ENCODE measurements around the gene DDX17. TPM values are rescaled to one million over a fixed set of nuclear protein-coding genes. Genes with fewer than 3 reads are reported as not detected.

The DDX17 gene
- total RNA-seq, 1 experiment from 2014 or later = 322 TPM

GRCh38 chr22:38451404-38451803, 54.7 kb downstream of the DDX17 start:
- no peak overlapping the region for H3K4me3 Mint-ChIP-seq (ENCODE audit: unreplicated experiment)
- no peak for TF ChIP-seq CTCF (IDR thresholded peaks at IDR 0.05; ENCODE audit: unreplicated experiment)
- intact Hi-C loops (cut with micrococcal nuclease) = no loop called here
- ChIA-PET CTCF (no interaction called here), POLR2A (interaction anchor here (0.6 to 2.0 kb wide), 3 partner anchors 10 to 53 kb away, joined by 3 to 5 read pairs (median 3); no protein-coding TSS in a partner anchor)
- no TSS peak for BruUV-seq (replicated peaks)
- peaks cover 12% of the 10 kb centered on the region for H3K4me1 Mint-ChIP-seq (ENCODE audit: insufficient read depth, unreplicated experiment)
- H3K9me3 Mint-ChIP-seq (ENCODE audit: unreplicated experiment) = no peaks in the 10 kb centered on the region
- no peak for DNase-seq (ENCODE audit: unreplicated experiment)
- no peak overlapping the region for H3K27ac Mint-ChIP-seq (ENCODE audit: low read depth, unreplicated experiment)
- peaks cover 46% of the 10 kb centered on the region for H3K27me3 Mint-ChIP-seq (ENCODE audit: insufficient read depth, unreplicated experiment)
- H3K36me3 Mint-ChIP-seq (ENCODE audit: insufficient read depth, unreplicated experiment) = no peaks in the 10 kb centered on the region

GRCh38 chr22:38450234-38450797, 55.8 kb downstream of the DDX17 start:
- no peak for DNase-seq (ENCODE audit: unreplicated experiment)
- CTCF ChIA-PET = interaction anchor here (0.7 kb wide), 1 partner anchor 554 kb away, joined by 3 read pairs; no protein-coding TSS in a partner anchor
- no peaks in the 10 kb centered on the region for H3K36me3 Mint-ChIP-seq (ENCODE audit: insufficient read depth, unreplicated experiment)
- no peak overlapping the region for H3K27ac Mint-ChIP-seq (ENCODE audit: low read depth, unreplicated experiment)
- H3K4me1 Mint-ChIP-seq (ENCODE audit: insufficient read depth, unreplicated experiment) = peaks cover 12% of the 10 kb centered on the region
- intact Hi-C loops (cut with micrococcal nuclease) = no loop called here
- POLR2A ChIA-PET = interaction anchor here (0.9 to 2.0 kb wide), 2 partner anchors 9 to 51 kb away, joined by 3 to 5 read pairs; no protein-coding TSS in a partner anchor
- TF ChIP-seq CTCF (IDR thresholded peaks at IDR 0.05; ENCODE audit: unreplicated experiment) = no peak
- no TSS peak for BruUV-seq (replicated peaks)
- H3K4me3 Mint-ChIP-seq (ENCODE audit: unreplicated experiment) = no peak overlapping the region
- H3K9me3 Mint-ChIP-seq (ENCODE audit: unreplicated experiment) = no peaks in the 10 kb centered on the region
- H3K27me3 Mint-ChIP-seq (ENCODE audit: insufficient read depth, unreplicated experiment) = peaks cover 39% of the 10 kb centered on the region

- POLR2A ChIA-PET = no interaction called here
- Mint-ChIP-seq H3K36me3 (ENCODE audit: insufficient read depth, unreplicated experiment) (no peaks in the 10 kb centered on the region), H3K4me1 (ENCODE audit: insufficient read depth, unreplicated experiment) (peaks cover 12% of the 10 kb centered on the region), H3K9me3 (ENCODE audit: unreplicated experiment) (no peaks in the 10 kb centered on the region), H3K27me3 (ENCODE audit: insufficient read depth, unreplicated experiment) (peaks cover 44% of the 10 kb centered on the region), H3K27ac (ENCODE audit: low read depth, unreplicated experiment) (no peak overlapping the region), H3K4me3 (ENCODE audit: unreplicated experiment) (no peak overlapping the region)
- BruUV-seq (replicated peaks) = no TSS peak
- intact Hi-C loops (cut with micrococcal nuclease) = no loop called here
- CTCF ChIA-PET = interaction anchor here (0.7 kb wide), 1 partner anchor 553 kb away, joined by 3 read pairs; no protein-coding TSS in a partner anchor
- DNase-seq (ENCODE audit: unreplicated experiment) = no peak
- TF ChIP-seq CTCF (IDR thresholded peaks at IDR 0.05; ENCODE audit: unreplicated experiment) = no peak
Observed at GRCh38 chr22:38449776-38450175, 56.3 kb downstream of the DDX17 start.

- intact Hi-C loops (cut with micrococcal nuclease) = no loop called here
- POLR2A ChIA-PET = no interaction called here
- no TSS peak for BruUV-seq (replicated peaks)
- H3K9me3 Mint-ChIP-seq (ENCODE audit: unreplicated experiment) = no peaks in the 10 kb centered on the region
- no peak overlapping the region for H3K4me3 Mint-ChIP-seq (ENCODE audit: unreplicated experiment)
- CTCF ChIA-PET = no interaction called here
- TF ChIP-seq CTCF (IDR thresholded peaks at IDR 0.05; ENCODE audit: unreplicated experiment) = no peak
- H3K27me3 Mint-ChIP-seq (ENCODE audit: insufficient read depth, unreplicated experiment) = peaks cover 44% of the 10 kb centered on the region
- H3K36me3 Mint-ChIP-seq (ENCODE audit: insufficient read depth, unreplicated experiment) = no peaks in the 10 kb centered on the region
- peaks cover 12% of the 10 kb centered on the region for H3K4me1 Mint-ChIP-seq (ENCODE audit: insufficient read depth, unreplicated experiment)
- no peak overlapping the region for H3K27ac Mint-ChIP-seq (ENCODE audit: low read depth, unreplicated experiment)
- DNase-seq (ENCODE audit: unreplicated experiment) = no peak
Observed at GRCh38 chr22:38448945-38449745, 57.0 kb downstream of the DDX17 start.
